BJ (cell line): Measurements from ENCODE around the gene GFOD1. TPM values are rescaled to one million over a fixed set of nuclear protein-coding genes. Genes with fewer than 3 reads are reported as not detected.

Experiments used
- CTCF ChIA-PET: fragments of 350-600 bp; formaldehyde crosslinking; extraction: SDS; loops from one replicate; lab custom pipeline; 2021; ENCODE audit warnings: antibody characterized with exemption, inconsistent platforms; lab: Yijun Ruan, JAX
- POLR2A ChIA-PET: fragments of 300-600 bp; sonication (Branson Sonifier 250); formaldehyde crosslinking; extraction: SDS; loops from one replicate; lab custom pipeline; 2021; ENCODE audit warnings: antibody characterized with exemption; lab: Charles Lee
- DNase-seq: peaks from one replicate; pipeline ENCODE4 v3.0.0-alpha.2; 2011; ENCODE audit warnings: low read depth
- H3K27me3 ChIP-seq: 2 replicates; pipeline ENCODE4 v1.6.0; 2011; ENCODE audit warnings: low read length; ENCODE audit not compliant: control insufficient read depth, insufficient read depth
- H3K36me3 ChIP-seq: 2 replicates; pipeline ENCODE4 v1.5.1; 2011; ENCODE audit warnings: low read length; ENCODE audit not compliant: control insufficient read depth, insufficient read depth
- H3K4me3 ChIP-seq: 2 replicates; pipeline ENCODE4 v1.5.1; 2011; ENCODE audit warnings: low read depth, mild to moderate bottlenecking, control low read depth, low read length
- polyA plus RNA-seq: library from polyadenylated mRNA; depleted of rRNA; stranded (reverse); fragments of >200 nt; gene quantifications from 2 replicates; pipeline ENCODE4 v1.2.3, GENCODE V29; 2011
- TF ChIP-seq, protein P1 (sequence below): IDR thresholded peaks from 2 replicates; pipeline ENCODE4 v1.5.1; 2011; ENCODE audit warnings: low read depth, mild to moderate bottlenecking, control low read depth, inconsistent platforms, low read length, moderate library complexity; ENCODE audit not compliant: insufficient read depth

The GFOD1 gene
- polyA plus RNA-seq, 1 experiment, result 0.76 TPM

DNA sequence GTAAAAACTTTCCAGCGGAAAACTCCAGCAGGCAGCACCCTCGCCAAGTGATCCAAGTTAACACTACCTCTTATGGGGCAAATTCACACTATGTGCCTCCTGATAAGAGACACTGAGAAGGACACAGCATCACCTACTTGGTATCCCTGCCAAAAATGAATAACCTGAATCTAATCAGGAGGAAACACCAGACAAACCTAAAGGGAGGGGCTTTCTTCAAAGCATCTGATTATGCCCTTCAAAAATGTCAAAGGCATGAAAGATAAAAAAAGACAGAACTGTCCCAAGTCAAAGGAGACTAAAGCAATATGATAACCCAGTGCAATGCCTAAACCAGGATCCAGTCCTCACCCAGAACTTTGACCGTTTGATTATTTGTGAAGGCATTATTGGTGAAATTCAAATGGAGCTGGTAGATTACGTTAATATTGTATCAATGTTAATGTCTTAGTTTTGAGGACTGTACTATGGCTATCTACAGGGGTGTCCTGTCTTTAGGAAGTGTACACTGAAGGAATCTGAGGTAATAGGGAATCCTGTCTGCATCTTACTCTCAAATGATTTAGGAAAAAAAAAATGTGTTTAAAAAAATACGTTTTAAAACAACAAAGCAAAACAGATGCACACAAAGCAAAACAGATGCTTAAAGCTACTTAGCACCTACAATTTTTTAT is 167.4 kb downstream of the GFOD1 start:
- H3K4me3 ChIP-seq, result no peak overlapping the region
- ChIA-PET POLR2A (no interaction called here), CTCF (interaction anchor here (0.7 to 0.9 kb wide), 3 partner anchors 125 to 264 kb away, joined by 3 to 6 read pairs (median 5); no protein-coding TSS in a partner anchor)
- TF ChIP-seq, protein P1, sequence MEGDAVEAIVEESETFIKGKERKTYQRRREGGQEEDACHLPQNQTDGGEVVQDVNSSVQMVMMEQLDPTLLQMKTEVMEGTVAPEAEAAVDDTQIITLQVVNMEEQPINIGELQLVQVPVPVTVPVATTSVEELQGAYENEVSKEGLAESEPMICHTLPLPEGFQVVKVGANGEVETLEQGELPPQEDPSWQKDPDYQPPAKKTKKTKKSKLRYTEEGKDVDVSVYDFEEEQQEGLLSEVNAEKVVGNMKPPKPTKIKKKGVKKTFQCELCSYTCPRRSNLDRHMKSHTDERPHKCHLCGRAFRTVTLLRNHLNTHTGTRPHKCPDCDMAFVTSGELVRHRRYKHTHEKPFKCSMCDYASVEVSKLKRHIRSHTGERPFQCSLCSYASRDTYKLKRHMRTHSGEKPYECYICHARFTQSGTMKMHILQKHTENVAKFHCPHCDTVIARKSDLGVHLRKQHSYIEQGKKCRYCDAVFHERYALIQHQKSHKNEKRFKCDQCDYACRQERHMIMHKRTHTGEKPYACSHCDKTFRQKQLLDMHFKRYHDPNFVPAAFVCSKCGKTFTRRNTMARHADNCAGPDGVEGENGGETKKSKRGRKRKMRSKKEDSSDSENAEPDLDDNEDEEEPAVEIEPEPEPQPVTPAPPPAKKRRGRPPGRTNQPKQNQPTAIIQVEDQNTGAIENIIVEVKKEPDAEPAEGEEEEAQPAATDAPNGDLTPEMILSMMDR, result no peak
- H3K27me3 ChIP-seq, result no peaks in the 10 kb centered on the region
- no peak for DNase-seq
- H3K36me3 ChIP-seq, result peaks cover 8% of the 10 kb centered on the region

DNA sequence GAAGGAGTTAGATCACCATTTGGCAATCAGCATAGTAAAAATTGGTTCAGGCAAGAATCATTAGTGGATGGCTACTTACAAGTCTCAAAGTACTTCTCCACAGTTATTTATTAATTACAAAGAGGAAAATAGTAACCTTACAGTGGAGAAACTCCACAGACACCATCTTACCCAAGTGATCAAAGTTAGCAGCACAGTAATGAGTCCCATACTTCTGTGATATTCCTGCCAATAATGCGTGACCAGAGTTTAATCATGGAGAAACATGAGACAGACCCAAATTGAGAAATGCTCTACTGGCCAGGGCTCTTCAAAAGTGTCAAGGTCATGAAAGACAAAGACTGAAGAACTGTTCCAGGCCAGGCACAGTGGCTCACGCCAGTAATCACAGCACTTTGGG is 168.6 kb downstream of the GFOD1 start:
- TF ChIP-seq, protein P1, result no peak
- ChIA-PET CTCF (no interaction called here), POLR2A (no interaction called here)
- peaks cover 8% of the 10 kb centered on the region for H3K36me3 ChIP-seq
- DNase-seq, result no peak
- H3K27me3 ChIP-seq, result no peaks in the 10 kb centered on the region
- H3K4me3 ChIP-seq, result no peak overlapping the region

DNA sequence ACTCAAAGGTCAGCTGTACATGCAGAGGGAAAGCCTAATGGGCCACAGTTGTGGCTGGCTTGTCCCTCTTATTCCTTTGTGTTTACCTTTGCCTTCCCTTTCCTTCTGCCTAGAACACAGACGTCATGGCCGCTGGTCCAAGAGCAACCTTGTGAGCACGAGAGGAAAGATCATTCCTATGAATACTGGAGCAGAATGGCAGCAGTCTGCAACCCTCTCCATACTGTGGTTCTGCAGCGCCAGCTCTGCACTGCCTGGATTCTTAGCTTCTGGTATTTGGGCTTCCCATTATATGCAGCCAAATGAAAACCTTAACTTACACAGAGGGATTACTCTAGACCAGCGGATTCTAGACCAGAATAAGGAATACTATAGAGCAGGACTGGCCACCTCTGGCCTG is 171.5 kb downstream of the GFOD1 start:
- H3K4me3 ChIP-seq, result no peak overlapping the region
- ChIA-PET POLR2A (no interaction called here), CTCF (interaction anchor here (0.7 to 1.3 kb wide), 2 partner anchors 14 to 33 kb away, joined by 3 read pairs; no protein-coding TSS in a partner anchor)
- no peak for DNase-seq
- H3K36me3 ChIP-seq, result peaks cover 5% of the 10 kb centered on the region
- TF ChIP-seq, protein P1, result no peak
- no peaks in the 10 kb centered on the region for H3K27me3 ChIP-seq

DNA sequence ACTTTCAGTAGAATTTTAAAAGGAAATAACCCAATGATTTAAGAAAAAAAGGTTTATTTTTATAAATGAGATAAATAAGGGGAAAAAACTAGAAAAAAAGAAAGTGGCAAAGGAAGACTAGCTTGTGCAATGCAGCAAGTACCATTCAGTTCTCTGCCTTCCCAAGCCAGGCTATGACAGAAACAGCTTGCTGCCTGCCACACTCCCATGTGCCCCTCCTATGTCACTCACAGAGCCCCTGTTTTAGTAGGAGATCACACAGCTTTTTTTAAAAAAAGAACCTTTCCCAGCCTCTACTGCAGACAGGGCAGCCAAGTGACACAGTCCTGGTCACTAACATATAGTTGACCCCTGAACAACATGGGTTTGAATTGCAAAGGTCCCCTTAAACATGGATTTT is 172.6 kb downstream of the GFOD1 start:
- H3K27me3 ChIP-seq, result no peaks in the 10 kb centered on the region
- TF ChIP-seq, protein P1, result no peak
- no peak for DNase-seq
- peaks cover 3% of the 10 kb centered on the region; the same call in 1 of the 2 replicates for H3K36me3 ChIP-seq
- no peak overlapping the region for H3K4me3 ChIP-seq
- CTCF ChIA-PET, result interaction anchor here (0.7 to 1.3 kb wide), 4 partner anchors 11 to 17 kb away, joined by 3 to 5 read pairs (median 3); no protein-coding TSS in a partner anchor
- POLR2A ChIA-PET, result no interaction called here

DNA sequence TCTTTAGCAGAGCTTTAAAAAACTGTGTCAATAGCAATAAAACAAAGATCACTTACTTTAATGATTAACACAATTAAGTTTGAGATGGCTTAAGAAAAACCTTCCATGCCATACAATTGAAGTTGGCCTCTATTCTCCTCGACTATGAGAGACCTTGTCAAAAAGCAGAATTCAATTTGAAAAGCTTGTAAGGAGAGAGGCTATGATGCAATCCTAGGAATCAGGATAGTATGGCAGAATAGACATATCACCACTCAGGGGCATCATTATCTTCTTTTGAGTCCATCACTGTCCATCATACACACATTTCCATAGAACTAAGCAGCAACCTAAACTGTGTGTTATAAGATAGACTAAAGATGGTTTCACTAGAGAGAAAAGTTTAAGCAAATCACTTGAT is 176.2 kb downstream of the GFOD1 start:
- no peaks in the 10 kb centered on the region for H3K27me3 ChIP-seq
- no peak overlapping the region for H3K4me3 ChIP-seq
- DNase-seq, result no peak
- ChIA-PET CTCF (interaction anchor here (1.2 to 1.6 kb wide), 2 partner anchors 11 to 358 kb away, joined by 3 to 4 read pairs; no protein-coding TSS in a partner anchor), POLR2A (no interaction called here)
- H3K36me3 ChIP-seq, result no peaks in the 10 kb centered on the region
- TF ChIP-seq, protein P1, result no peak
